ENCODE results near the gene MTR. TPM values are rescaled to one million over a fixed set of nuclear protein-coding genes. Genes with fewer than 3 reads are reported as not detected.

Gene MTR
- total RNA-seq (34.5 and 61.7 TPM in 2 replicates), polyA plus RNA-seq (23.9 and 45.9 TPM in 2 replicates)

DNA sequence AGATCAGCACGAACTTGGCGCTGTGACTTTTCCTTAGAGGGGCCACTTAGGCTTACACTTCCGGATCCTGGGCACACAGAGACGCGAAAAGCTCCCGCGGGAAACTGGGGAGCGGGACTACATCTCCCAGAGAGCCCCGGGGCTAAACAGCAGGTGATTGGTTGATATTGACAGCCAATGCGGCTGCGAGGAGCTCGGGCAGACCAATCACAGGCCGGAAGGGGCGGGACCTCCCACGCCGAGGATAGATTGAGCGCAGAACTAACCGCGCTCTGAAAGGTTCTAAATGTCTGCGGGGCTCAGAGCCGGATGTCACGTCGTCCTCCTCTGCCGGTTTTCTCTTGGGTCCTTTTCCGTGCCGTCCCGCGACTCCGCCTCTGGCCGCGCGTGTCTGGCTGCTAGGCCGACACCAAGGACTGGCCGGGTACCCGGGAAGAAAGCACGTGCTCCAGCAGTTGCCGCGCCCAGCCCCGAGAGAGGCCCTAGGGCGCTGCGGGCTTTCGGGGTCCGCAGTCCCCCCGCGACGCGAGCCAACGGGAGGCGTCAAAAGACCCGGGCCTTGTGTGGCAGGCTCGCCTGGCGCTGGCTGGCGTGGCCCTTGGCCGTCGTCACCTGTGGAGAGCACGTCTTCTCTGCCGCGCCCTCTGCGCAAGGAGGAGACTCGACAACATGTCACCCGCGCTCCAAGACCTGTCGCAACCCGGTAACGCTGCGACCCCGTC lies at the start of gene MTR:
MTR (plus strand) TSS at position 258 of the 722 bp plus-strand sequence; CDS start at position 670, 412 bp downstream.
- Histone ChIP-seq H3K4me1 (ENCODE audit: low read depth) (peaks cover 26% of the 10 kb centered on the region), H3K4me3 (peak within 1 kb of the TSS; percentile 93), H3K9me3 (ENCODE audit: low read depth) (no peaks in the 10 kb centered on the region), H3K27me3 (no peaks in the 10 kb centered on the region), H3K27ac (peak within 1 kb of the TSS; percentile 92), H3K36me3 (no peaks in the 10 kb centered on the region)
- peak; percentile 98 to 99 for DNase-seq (ENCODE audit: low read depth in 1 of 2, low spot score in 1 of 2)
- TF ChIP-seq CTCF (IDR thresholded peaks at IDR 0.05; ENCODE audit: low read depth, low read length): no peak

DNA sequence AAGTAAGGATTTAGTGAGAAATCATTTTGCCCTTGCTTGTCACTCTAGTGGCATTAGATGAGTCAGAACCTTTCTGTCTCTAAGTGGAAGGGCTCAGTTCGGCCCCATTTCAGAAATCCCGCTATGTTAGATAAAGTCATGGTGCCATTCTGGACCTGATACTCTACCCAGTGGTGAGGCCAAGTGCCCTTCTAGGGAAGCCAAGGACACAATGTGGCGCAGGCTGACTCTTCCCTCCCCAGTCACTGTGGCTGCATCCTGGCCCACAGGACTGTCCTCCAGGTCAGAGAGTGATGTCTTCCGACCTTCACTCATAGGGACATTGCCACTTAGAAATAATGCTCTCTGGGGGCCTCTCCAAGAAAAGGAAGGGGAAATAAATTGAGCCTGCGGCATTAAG lies 48.3 kb upstream of the MTR start:
- Histone ChIP-seq H3K4me3 (no peak overlapping the region), H3K27me3 (no peaks in the 10 kb centered on the region), H3K27ac (peak overlapping the region; percentile 31), H3K36me3 (peaks cover 95% of the 10 kb centered on the region), H3K9me3 (ENCODE audit: low read depth) (no peaks in the 10 kb centered on the region), H3K4me1 (ENCODE audit: low read depth) (no peaks in the 10 kb centered on the region)
- DNase-seq (ENCODE audit: low read depth in 1 of 2, low spot score in 1 of 2): no peak
- TF ChIP-seq CTCF (IDR thresholded peaks at IDR 0.05; ENCODE audit: low read depth, low read length): no peak

- peaks cover 94% of the 10 kb centered on the region for H3K36me3 ChIP-seq
- no peak for DNase-seq (ENCODE audit: low read depth in 1 of 2, low spot score in 1 of 2)
- H3K4me1 ChIP-seq (ENCODE audit: low read depth): no peaks in the 10 kb centered on the region
- no peak for TF ChIP-seq CTCF (IDR thresholded peaks at IDR 0.05; ENCODE audit: low read depth, low read length)
- no peaks in the 10 kb centered on the region for H3K27me3 ChIP-seq
- H3K4me3 ChIP-seq: no peak overlapping the region
- H3K9me3 ChIP-seq (ENCODE audit: low read depth): no peaks in the 10 kb centered on the region
- peak overlapping the region; percentile 31 for H3K27ac ChIP-seq
Observed at GRCh38 chr1:236747311-236747985, 47.6 kb upstream of the MTR start.

DNA sequence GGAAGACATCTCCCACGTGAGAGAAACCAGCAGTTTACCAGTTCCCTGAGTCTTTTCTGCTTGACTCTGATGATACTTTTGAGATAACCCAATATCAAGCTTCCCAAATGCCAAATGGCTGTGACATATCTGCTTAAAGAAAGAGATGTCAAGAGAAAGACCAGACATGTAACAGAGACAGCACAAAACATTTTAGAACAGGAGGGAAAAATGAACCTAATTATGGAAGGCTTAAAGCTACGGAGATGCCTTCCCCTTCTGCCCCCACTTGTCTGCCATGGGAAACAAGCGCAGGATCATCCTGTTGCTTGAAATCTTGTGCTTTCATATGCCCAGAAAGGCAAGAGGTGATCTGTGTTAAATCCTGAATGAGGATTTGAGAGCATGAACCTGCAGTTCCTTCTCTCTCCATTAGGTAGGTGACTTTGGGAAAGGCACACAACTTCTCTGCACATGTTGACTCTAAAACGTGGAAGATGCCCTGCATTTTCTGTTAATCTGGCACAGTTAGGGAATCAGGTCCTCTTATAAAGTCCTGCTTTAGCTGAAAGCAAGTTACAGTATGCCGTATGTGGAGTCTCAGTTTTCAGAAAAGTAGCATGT lies 46.7 kb upstream of the MTR start:
- Histone ChIP-seq H3K36me3 (peaks cover 93% of the 10 kb centered on the region), H3K27ac (peak overlapping the region; percentile 31), H3K27me3 (no peaks in the 10 kb centered on the region), H3K4me1 (ENCODE audit: low read depth) (peaks cover 7% of the 10 kb centered on the region), H3K4me3 (no peak overlapping the region), H3K9me3 (ENCODE audit: low read depth) (no peaks in the 10 kb centered on the region)
- DNase-seq (ENCODE audit: low read depth in 1 of 2, low spot score in 1 of 2): no peak
- no peak for TF ChIP-seq CTCF (IDR thresholded peaks at IDR 0.05; ENCODE audit: low read depth, low read length)

DNA sequence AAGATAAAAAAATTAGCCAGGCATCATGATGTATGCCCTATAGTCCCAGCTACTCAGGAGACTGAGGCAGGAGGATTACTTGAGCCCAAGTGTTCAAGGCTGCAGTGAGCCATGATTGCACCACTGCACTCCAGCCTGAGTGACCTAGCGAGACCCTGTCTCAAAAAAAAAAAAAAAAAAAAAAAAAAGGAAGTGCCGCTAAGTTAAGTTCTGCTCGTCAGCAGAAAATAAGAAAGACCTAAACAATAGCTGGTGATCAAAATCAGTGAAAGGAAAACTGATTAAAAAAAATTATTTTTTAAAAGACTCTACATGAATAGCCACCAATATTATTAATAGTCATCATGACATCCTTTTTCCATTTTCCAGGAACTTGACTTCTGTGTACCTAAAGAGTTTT lies 44.2 kb upstream of the MTR start:
- peaks cover 17% of the 10 kb centered on the region for H3K4me1 ChIP-seq (ENCODE audit: low read depth)
- no peak for DNase-seq (ENCODE audit: low read depth in 1 of 2, low spot score in 1 of 2)
- no peaks in the 10 kb centered on the region for H3K9me3 ChIP-seq (ENCODE audit: low read depth)
- peaks cover 91% of the 10 kb centered on the region for H3K36me3 ChIP-seq
- no peaks in the 10 kb centered on the region for H3K27me3 ChIP-seq
- H3K4me3 ChIP-seq: no peak overlapping the region
- no peak for TF ChIP-seq CTCF (IDR thresholded peaks at IDR 0.05; ENCODE audit: low read depth, low read length)
- peak overlapping the region; percentile 30 for H3K27ac ChIP-seq
